ENCODE data around the gene ROCK2.

Gene ROCK2

DNA sequence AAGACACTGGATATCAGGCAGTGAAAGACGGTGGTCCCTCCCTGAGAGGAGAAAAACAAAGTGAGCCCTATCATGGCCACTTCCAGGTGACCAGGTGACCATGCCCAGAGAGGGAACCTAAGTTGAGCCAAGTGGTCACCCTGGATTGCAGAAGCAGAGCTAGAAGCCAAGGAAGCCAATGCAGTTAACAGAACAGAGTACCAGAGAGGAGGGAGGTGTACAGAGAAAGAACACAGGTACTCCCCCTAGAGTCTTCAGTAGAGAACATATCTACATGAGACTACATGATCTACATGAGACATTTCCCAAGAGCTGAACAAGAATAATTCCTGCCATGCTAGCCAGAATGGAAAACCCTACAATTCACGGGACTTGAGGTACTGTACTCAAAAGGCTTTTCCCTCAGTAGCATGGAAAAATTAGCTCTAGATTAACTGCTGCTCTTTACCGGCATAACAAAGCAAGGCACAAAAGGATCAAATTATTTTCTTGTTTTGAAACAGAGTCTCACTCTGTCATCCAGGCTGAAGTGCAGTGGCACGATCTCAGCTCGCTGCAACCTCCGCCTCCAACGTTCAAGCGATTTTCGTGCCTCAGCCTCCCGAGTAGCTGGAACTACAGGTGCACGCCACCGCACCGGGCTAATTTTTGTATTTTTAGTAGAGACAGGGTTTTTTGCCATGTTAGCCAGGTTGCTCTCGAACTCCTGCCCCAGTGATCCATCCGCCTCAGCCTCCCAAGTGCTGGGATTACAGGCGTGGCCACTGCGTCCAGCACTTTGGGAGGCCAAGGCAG is 23.5 kb downstream of the ROCK2 start:
- Histone ChIP-seq H3K27ac (ENCODE audit: extremely low read depth, low read depth, low read length) (no peak overlapping the region), H3K4me3 (ENCODE audit: low read depth, low read length) (no peak overlapping the region), H3K4me1 (ENCODE audit: control insufficient read depth, insufficient read depth, low read length) (peaks cover 9% of the 10 kb centered on the region), H3K9me3 (ENCODE audit: control insufficient read depth, insufficient read depth, low read depth, low read length) (no peaks in the 10 kb centered on the region), H3K36me3 (ENCODE audit: control insufficient read depth in 2 of 2, insufficient read depth in 1 of 2, low read length in 2 of 2) (no peaks in the 10 kb centered on the region)
- TF ChIP-seq ZNF776 (tag by site-specific recombination; IDR thresholded peaks at IDR 0.05; ENCODE audit: borderline replicate concordance) (no peak), BCL11B (tag by site-specific recombination; IDR thresholded peaks at IDR 0.05; ENCODE audit: low read depth) (no peak), ZNF664 (tag by site-specific recombination; IDR thresholded peaks at IDR 0.05) (no peak), MZF1 (tag by site-specific recombination; IDR thresholded peaks at IDR 0.05; ENCODE audit: borderline replicate concordance) (no peak), ZFP41 (tag by site-specific recombination; IDR thresholded peaks at IDR 0.05; ENCODE audit: borderline replicate concordance) (no peak)
- POLR2A ChIA-PET = no interaction called here
- CTCF ChIA-PET = interaction anchor here (0.5 to 1.3 kb wide), 6 partner anchors 9 to 190 kb away, joined by 3 to 4 read pairs (median 3); no protein-coding TSS in a partner anchor

GRCh38 chr2:11319939-11320338 is 24.5 kb downstream of the ROCK2 start:
- Histone ChIP-seq H3K4me1 (ENCODE audit: control insufficient read depth, insufficient read depth, low read length) (peaks cover 9% of the 10 kb centered on the region), H3K9me3 (ENCODE audit: control insufficient read depth, insufficient read depth, low read depth, low read length) (no peaks in the 10 kb centered on the region), H3K36me3 (ENCODE audit: control insufficient read depth in 2 of 2, insufficient read depth in 1 of 2, low read length in 2 of 2) (no peaks in the 10 kb centered on the region), H3K4me3 (ENCODE audit: low read depth, low read length) (no peak overlapping the region), H3K27ac (ENCODE audit: extremely low read depth, low read depth, low read length) (no peak overlapping the region)
- POLR2A ChIA-PET = no interaction called here
- no peak for TF ChIP-seq ZNF214 (tag by site-specific recombination; IDR thresholded peaks at IDR 0.05; ENCODE audit: borderline replicate concordance)
- TF ChIP-seq, protein P1, sequence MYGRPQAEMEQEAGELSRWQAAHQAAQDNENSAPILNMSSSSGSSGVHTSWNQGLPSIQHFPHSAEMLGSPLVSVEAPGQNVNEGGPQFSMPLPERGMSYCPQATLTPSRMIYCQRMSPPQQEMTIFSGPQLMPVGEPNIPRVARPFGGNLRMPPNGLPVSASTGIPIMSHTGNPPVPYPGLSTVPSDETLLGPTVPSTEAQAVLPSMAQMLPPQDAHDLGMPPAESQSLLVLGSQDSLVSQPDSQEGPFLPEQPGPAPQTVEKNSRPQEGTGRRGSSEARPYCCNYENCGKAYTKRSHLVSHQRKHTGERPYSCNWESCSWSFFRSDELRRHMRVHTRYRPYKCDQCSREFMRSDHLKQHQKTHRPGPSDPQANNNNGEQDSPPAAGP (tag by site-specific recombination; IDR thresholded peaks at IDR 0.05) = no peak
- no peak for TF ChIP-seq ZNF248 (tag by site-specific recombination; IDR thresholded peaks at IDR 0.05)
- TF ChIP-seq ZBTB48 (tag by site-specific recombination; IDR thresholded peaks at IDR 0.05) = no peak
- TF ChIP-seq ZNF394 (tag by site-specific recombination; IDR thresholded peaks at IDR 0.05; ENCODE audit: borderline replicate concordance) = no peak
- TF ChIP-seq PRDM1 (tag by site-specific recombination; IDR thresholded peaks at IDR 0.05) = no peak
- TF ChIP-seq, protein P2, sequence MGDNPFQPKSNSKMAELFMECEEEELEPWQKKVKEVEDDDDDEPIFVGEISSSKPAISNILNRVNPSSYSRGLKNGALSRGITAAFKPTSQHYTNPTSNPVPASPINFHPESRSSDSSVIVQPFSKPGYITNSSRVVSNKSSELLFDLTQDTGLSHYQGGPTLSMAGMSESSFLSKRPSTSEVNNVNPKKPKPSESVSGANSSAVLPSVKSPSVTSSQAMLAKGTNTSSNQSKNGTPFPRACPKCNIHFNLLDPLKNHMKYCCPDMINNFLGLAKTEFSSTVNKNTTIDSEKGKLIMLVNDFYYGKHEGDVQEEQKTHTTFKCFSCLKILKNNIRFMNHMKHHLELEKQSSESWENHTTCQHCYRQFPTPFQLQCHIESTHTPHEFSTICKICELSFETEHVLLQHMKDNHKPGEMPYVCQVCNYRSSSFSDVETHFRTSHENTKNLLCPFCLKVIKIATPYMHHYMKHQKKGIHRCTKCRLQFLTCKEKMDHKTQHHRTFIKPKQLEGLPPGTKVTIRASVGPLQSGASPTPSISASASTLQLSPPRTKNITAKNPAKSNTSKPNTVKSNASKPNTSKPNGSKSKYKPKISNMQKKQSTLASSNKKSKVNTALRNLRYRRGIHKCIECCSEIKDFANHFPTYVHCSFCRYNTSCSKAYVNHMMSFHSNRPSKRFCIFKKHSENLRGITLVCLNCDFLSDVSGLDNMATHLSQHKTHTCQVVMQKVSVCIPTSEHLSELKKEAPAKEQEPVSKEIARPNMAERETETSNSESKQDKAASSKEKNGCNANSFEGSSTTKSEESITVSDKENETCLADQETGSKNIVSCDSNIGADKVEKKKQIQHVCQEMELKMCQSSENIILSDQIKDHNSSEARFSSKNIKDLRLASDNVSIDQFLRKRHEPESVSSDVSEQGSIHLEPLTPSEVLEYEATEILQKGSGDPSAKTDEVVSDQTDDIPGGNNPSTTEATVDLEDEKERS (tag by site-specific recombination; IDR thresholded peaks at IDR 0.05) = no peak
- CTCF ChIA-PET = interaction anchor here (1.2 to 1.3 kb wide), 2 partner anchors 10 to 91 kb away, joined by 3 read pairs; no protein-coding TSS in a partner anchor

DNA sequence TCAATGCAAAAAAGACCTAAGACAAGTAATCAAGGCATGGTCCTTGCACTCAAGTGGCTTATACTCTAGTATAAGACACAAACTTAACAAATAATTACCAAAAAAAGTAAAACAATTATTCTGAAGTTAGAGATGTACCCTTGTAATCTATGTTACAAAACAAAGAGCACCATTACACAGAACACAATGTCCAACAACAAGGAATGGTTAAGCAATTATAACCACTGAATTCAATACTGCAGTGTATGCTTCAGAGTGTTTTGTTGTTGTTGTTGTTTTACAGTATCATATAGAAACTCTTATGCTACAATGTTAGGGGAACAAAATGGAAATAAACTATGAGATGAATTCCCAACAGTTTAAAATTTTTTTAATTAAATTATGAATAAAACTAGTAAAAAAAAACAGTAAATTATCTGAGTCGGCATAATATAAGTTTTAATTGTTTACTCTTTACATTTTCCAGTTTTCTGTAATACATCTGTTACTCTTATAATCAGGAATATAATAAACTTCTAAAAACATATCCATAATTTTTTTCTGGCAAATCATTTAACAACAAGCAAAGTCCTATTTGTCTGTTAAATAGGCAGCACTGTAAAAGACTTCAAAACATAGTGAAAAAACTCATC is 29.2 kb downstream of the ROCK2 start:
- POLR2A ChIA-PET = no interaction called here
- no peak overlapping the region for H3K4me3 ChIP-seq (ENCODE audit: low read depth, low read length)
- CTCF ChIA-PET = interaction anchor here (0.6 to 0.7 kb wide), 3 partner anchors 11 to 270 kb away, joined by 3 to 8 read pairs (median 3); no protein-coding TSS in a partner anchor
- no peak overlapping the region for H3K27ac ChIP-seq (ENCODE audit: extremely low read depth, low read depth, low read length)
- no peaks in the 10 kb centered on the region for H3K9me3 ChIP-seq (ENCODE audit: control insufficient read depth, insufficient read depth, low read depth, low read length)
- H3K36me3 ChIP-seq (ENCODE audit: control insufficient read depth in 2 of 2, insufficient read depth in 1 of 2, low read length in 2 of 2) = no peaks in the 10 kb centered on the region
- peaks cover 23% of the 10 kb centered on the region for H3K4me1 ChIP-seq (ENCODE audit: control insufficient read depth, insufficient read depth, low read length)
- TF ChIP-seq ZNF776 (tag by site-specific recombination; IDR thresholded peaks at IDR 0.05; ENCODE audit: borderline replicate concordance) (no peak), ZNF140 (tag by site-specific recombination; IDR thresholded peaks at IDR 0.05) (no peak), INSM2 (tag by site-specific recombination; IDR thresholded peaks at IDR 0.05) (no peak), ZNF768 (tag by site-specific recombination; IDR thresholded peaks at IDR 0.05) (no peak), ZNF324 (tag by site-specific recombination; IDR thresholded peaks at IDR 0.05) (no peak), ZNF169 (tag by site-specific recombination; IDR thresholded peaks at IDR 0.05) (no peak)

All from HEK293 (cell line).